H1 (cell line): ENCODE results near the gene C5. TPM values are rescaled to one million over a fixed set of nuclear protein-coding genes. Genes with fewer than 3 reads are reported as not detected.

Source experiments
- RXRA ChIP-seq: IDR thresholded peaks from 2 replicates; pipeline ENCODE4 v1.6.1; 2011; ENCODE audit warnings: low read depth, mild to moderate bottlenecking, low read length, moderate library complexity; ENCODE audit not compliant: insufficient read depth
- SP2 ChIP-seq: IDR thresholded peaks from 2 replicates; pipeline ENCODE4 v1.6.1; 2012; ENCODE audit warnings: mild to moderate bottlenecking, low read length, inconsistent platforms
- SP4 ChIP-seq: IDR thresholded peaks from 2 replicates; pipeline ENCODE4 v1.6.1; 2012; ENCODE audit warnings: low read length, inconsistent platforms
- polyA plus RNA-seq, 7 experiments: library from polyadenylated mRNA; depleted of rRNA in 3 of 7; stranded (reverse) in 5 of 7; unstranded in 2 of 7; fragments of >200 nt in 5 of 7; fragments of 200-250 nt in 2 of 7; gene quantifications; 1 replicate in 5 of 7; 2 replicates in 1 of 7; 4 replicates in 1 of 7; pipeline versions ENCODE4 v1.2.1 to v1.2.3, GENCODE V29; 2011 to 2013; ENCODE audit warnings: missing spikeins in 2 of 7, mixed read lengths in 2 of 7
- total RNA-seq: library from RNA; stranded (reverse); fragmentation: NEBNext Ultra II Directional; extraction: Animal tissue kit (Norgen Biotek cat#: 25700); gene quantifications from 2 replicates; pipeline ENCODE4 v1.2.1, GENCODE V29; 2021
- TF ChIP-seq, protein P1 (sequence below): IDR thresholded peaks from 2 replicates; pipeline ENCODE4 v1.6.1; 2011; ENCODE audit warnings: low read length, improper control_type of control experiment

C5 gene
- total and polyA plus RNA-seq, 2 of the 8 experiments (the other 6 are each of a cell fraction or from before 2014, with no cell fraction given): 0.24 to 0.35 TPM

DNA sequence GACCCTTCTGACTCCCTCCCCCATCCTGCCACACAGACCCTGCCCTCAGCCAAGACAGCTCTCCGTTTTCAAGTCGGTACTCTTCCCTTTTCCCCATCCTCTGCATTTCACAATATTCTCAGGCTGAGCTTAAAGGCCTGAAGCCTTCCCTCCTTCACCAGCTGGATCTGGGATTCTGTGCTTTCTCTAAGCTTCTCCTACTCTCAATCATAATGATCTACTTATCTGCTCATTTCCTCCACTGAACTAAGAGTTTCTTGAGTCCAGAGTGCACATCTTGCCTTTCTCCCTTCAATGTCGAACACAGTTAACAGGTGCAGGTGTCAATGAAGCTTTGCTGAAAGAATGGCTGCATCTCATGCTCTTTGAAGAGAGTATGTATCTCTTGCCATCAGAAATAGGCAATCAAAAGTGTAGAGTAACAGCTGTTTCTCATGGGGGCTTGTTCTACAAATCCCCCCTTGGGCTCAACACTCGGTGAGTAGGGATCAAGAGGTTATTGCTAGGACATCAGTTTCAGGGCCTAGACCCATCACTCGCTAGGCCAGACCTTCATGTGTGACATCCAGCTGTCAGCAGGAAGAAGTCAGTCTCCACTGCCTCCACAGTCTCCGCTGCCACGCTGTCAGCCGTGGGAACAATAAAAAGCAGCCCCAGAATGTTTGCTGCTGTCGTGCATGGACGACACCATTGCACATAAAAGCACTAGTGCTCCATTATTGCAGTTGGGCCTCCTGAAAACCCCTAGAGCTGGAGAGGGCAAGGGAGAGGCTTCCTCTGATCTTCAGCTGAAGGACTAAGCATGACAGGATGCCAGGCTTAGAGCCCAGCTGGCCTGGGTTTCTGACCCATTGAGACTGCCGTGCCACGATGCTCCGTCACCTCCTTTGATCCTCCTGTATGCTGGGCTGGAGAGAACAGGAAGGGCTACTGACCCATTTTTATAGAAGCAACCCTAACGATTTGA lies 147.2 kb downstream of the C5 start (continued):
- no peak for TF ChIP-seq RXRA
- no peak for TF ChIP-seq SP2
- TF ChIP-seq, protein P1, sequence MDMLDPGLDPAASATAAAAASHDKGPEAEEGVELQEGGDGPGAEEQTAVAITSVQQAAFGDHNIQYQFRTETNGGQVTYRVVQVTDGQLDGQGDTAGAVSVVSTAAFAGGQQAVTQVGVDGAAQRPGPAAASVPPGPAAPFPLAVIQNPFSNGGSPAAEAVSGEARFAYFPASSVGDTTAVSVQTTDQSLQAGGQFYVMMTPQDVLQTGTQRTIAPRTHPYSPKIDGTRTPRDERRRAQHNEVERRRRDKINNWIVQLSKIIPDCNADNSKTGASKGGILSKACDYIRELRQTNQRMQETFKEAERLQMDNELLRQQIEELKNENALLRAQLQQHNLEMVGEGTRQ: no peak
- TF ChIP-seq SP4: no peak

Other genes with a start within 250 kb of the C5 start
- gene PSMD5, start 207.4 kb downstream of the C5 start, total RNA-seq: 30.0 and 30.5 TPM in 2 replicates
- gene PSMD5, start 207.4 kb downstream of the C5 start, polyA plus RNA-seq (2011; rRNA removed): 12.9 and 19.2 TPM in 2 replicates
- 30.2 and 31.8 TPM in 2 replicates for gene PHF19, start 173.1 kb downstream of the C5 start, total RNA-seq
- gene PHF19, start 173.1 kb downstream of the C5 start, polyA plus RNA-seq (2011; rRNA removed): 28.2 and 31.0 TPM in 2 replicates
- 1.5 and 1.6 TPM in 2 replicates for gene TRAF1, start 123.5 kb downstream of the C5 start, total RNA-seq
- gene TRAF1, start 123.5 kb downstream of the C5 start, polyA plus RNA-seq (2011; rRNA removed): 3.1 and 3.2 TPM in 2 replicates
- gene CNTRL, start 24.7 kb upstream of the C5 start, total RNA-seq: 13.9 and 14.3 TPM in 2 replicates
- 4.1 and 5.1 TPM in 2 replicates for gene CNTRL, start 24.7 kb upstream of the C5 start, polyA plus RNA-seq (2011; rRNA removed)
- 41.6 and 44.8 TPM in 2 replicates for gene RAB14, start 151.6 kb upstream of the C5 start, total RNA-seq
- gene RAB14, start 151.6 kb upstream of the C5 start, polyA plus RNA-seq (2011; rRNA removed): 6.0 and 9.1 TPM in 2 replicates
- 49.7 and 52.3 TPM in 2 replicates for gene GSN, start 217.9 kb upstream of the C5 start, total RNA-seq
- 94.5 and 107 TPM in 2 replicates for gene GSN, start 217.9 kb upstream of the C5 start, polyA plus RNA-seq (2011; rRNA removed)